HG03060 (cell line): ENCODE measurements around the gene TCF12.

Experiments
- ATAC-seq: cut with Tn5 transposase; IDR thresholded peaks from one replicate; pipeline ENCODE4 v1.9.1; 2021; ENCODE audit warnings: low read depth, moderate number of reproducible peaks; ENCODE audit not compliant: unreplicated experiment

The TCF12 gene

DNA sequence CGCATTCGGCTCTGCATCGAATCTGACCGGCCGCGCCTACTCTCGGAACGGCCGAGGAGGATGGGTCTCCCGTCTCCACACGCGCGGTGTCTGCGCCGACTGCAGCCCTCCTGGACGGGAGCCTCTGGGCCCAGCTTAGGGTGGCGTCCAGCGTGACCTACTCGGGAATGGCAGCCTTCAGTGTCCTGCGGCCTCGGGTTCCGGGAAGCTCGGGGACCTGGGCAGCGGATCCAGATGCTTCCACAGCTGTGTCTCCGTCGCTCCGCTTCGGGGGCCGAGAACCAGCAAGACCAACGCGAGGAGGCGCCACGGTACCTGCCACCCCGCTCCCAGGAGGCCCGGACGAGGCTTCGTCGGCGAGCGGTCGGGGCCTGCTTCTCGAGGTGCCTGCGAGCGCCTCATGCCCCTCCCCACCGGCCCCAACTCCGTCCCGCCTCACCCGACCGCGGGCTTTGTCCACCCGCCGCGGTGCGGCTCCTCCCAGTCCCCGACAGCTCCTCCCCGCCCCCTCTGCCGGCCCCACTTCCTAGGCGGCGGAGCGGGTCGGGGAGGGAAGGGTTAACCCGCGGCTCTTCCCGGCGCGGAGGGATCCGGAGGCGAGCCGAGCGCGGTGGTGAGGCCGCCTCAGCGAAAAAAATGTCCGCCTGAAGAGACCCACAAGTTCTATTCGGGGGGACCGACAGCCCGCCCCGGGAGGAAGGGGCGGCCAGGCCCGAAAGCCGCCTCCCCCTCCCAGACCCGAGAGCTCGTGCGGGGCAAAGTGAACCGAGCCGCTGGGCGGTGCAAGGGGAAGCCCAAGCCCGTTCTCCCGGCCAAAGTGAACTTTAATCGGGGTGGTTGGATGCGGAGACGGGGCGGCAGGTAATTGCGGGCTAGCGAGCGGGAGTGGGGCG, at the start of gene TCF12:
TCF12 (plus strand) TSS at position 599 of the 893 bp plus-strand sequence. CDS start 1,270 bp downstream, outside the sequence.
- peak; percentile 40 for ATAC-seq

GRCh38 chr15:56869573-56869972, 48.9 kb upstream of the TCF12 start:
- ATAC-seq, result no peak

DNA sequence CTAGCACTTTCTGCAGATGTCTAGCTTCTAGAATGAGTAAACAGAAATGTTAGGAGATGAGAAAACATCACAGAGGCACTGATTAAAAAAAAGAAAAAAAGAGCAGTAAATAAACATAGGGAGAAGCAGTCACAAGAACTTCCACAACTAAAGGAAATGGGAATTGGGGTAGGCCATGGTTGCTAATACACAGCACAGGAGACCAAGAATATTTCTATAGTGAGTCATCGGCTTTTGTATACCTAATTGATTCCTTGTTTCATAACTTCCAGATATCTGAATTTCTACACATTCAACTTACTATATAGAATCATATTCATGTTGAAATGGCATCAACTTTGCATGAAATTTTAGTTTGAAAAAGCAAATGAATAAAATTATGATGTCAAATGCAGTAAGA, 47.3 kb upstream of the TCF12 start:
- ATAC-seq, result no peak

GRCh38 chr15:56871867-56872266, 46.6 kb upstream of the TCF12 start:
- ATAC-seq, result no peak

- ATAC-seq, result no peak
Measured at GRCh38 chr15:56877255-56877970, 41.0 kb upstream of the TCF12 start.

DNA sequence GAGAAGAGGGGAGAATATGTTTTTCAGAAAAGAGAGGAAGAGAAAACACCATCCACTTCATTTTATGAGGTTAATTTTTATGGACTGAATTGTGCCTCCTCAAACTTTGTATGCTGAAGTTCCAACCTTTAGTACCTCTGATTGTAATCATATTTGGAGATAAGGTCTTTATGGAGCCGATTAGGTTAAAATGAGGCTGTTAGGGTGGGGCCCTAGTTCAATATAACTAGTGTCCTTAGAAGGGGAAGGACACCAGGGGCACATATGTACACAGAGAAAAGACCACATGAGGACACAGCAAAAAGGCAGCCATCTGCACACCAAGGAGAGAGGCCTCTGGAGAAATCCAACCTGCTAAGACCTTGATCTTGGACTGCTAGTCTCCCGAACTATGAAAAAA, 38.9 kb upstream of the TCF12 start:
- ATAC-seq, result no peak

- ATAC-seq, result no peak
Measured at GRCh38 chr15:56883088-56883487, 35.4 kb upstream of the TCF12 start.

GRCh38 chr15:56886363-56886931, 32.0 kb upstream of the TCF12 start:
- no peak for ATAC-seq

DNA sequence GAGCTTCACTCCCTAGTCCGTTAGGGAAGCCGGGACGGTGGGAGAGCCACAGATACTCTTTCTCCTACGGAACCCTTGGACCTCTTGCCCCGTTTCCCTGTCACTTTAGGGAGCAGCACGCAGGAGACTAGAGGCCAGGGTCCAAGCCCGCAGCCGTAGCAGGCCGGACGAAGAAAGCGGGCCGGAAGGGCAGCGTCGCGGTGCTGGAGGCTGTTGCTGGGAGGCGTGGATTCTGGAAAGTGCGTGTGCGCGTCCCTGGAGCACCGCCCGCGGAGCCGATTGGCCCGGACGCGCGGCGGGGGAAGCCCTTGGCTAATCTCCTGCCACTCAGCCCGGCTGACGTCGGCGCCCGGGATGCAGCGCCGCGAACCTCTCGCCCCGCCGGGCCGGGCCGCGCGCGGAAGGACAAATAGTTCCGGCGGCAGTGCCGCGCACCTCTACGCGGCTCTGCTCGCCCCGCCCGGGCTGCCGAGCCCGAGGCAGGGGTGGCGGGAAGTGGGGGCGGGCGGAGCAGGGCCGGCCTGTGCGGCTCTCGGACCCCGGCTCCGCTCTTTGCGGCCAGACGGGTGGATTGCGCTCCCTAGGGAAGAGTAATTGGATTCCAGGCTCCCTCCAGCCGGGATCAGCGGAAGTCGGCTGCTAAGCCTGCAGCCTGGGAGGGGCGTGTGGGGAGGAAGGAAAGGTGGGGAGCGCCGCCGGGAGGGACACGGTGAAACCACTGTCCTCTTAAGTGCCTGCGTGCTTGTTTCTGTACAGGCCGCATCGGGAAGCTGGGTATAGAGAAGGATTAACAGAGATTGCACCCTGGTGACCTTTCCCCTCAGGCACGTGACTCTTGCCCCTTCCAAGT, 31.3 kb upstream of the TCF12 start:
- peak; percentile 56 for ATAC-seq

DNA sequence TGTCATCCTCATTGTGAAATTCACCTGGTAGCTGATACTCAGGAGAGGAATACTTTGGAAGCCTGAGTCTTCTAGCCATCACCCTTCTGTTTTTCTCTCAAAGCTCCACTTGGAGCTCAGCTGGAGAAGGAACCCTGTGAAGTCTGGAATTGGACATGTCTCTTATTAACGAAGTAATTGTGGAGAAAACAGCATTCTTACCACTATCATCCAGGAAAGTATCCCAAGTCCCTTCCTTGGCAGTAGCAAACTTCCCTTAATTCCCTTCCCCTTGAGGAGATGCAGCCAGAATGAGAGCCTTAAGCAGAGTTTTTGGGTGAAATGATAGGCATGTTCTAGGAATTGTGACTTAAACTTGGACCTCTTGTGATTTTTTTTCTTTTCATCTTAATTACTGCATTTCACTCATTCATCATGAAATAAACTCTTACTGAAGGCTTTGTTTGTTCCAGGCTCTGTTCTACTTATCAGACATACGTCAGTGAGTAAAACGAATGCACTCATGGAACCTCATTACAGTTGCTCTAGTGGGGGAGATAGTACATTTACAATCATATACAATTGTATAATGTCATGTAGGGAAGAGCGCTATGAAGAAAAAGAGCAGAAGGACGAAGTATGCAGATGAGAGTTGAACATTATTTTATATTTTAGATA, 30.5 kb upstream of the TCF12 start:
- no peak for ATAC-seq

- no peak for ATAC-seq
Measured at GRCh38 chr15:56890038-56890437, 28.4 kb upstream of the TCF12 start.

- no peak for ATAC-seq
Measured at GRCh38 chr15:56891852-56892440, 26.5 kb upstream of the TCF12 start.

DNA sequence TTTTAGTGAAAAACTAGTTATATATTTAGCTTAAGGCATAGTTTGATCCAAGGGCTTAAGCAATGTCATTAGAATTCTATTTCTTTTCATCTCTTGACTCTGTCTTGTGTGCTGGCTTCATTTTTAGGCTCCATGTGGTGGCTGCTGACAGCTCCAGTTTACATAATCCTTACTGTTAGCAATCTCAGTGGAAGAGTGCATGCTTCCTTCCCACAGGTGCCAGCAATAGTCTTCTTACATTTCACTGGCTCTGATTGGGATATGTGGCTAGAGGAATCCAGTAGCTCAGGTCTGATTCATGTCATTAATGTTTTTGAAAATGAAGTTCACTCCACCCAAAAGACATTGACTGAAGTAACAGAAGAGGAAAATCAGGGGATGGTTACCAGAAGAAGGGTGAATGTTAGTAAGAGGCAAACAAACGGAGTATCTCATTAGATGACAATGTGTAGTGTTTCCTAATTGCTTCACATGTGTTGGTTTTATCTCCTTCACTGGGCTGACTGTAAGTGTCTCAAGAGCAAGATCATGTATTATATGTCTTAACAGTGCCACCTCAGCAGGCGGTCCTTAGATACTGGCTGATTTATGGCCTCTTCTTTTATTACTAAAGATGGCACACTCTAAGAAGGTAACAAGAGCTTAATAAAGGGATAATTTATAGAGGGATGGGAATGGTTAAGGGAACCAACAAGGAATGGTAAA, 25.6 kb upstream of the TCF12 start:
- ATAC-seq, result no peak

GRCh38 chr15:56893364-56893678, 25.1 kb upstream of the TCF12 start:
- no peak for ATAC-seq

GRCh38 chr15:56894601-56895000, 23.8 kb upstream of the TCF12 start:
- no peak for ATAC-seq

GRCh38 chr15:56901931-56902330, 16.5 kb upstream of the TCF12 start:
- ATAC-seq, result no peak

GRCh38 chr15:56906766-56907165, 11.7 kb upstream of the TCF12 start:
- no peak for ATAC-seq

GRCh38 chr15:56910801-56911200, 7.6 kb upstream of the TCF12 start:
- no peak for ATAC-seq

DNA sequence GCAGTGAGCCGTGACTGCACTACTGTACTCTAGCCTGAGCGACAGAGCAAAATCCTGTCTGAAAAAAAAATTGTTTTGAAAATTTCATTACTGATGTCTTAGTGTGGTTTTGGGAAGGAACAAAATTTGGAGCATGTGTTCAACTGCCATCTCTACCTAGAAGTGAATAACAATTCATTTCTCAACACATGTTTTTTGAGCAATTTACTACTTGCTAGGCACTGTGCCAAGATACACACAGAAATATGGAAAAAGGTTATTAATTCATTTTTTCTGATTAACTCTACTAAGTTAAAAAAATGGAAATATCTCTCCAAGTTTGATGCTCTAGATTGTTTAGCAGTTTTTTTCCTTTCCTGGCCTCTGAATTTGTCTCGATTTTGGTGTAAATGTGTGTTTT, 5.2 kb upstream of the TCF12 start:
- no peak for ATAC-seq
